HepG2 (cell line): Measurements from ENCODE around the gene WDR83. TPM values are rescaled to one million over a fixed set of nuclear protein-coding genes. Genes with fewer than 3 reads are reported as not detected.

Experiments used
- AGO2 ChIP-seq: fragments of 200-400 bp; formaldehyde crosslinking; optimal IDR thresholded peaks from 2 replicates; pipeline ENCODE3; 2017; ENCODE audit warnings: mild to moderate bottlenecking, low read depth, low read length, moderate library complexity
- ATF4 ChIP-seq, 2 experiments: fragments of 450-650 bp in 1 of 2; sonication (generic) in 1 of 2; formaldehyde crosslinking; IDR thresholded peaks; 2 replicates each; pipeline versions ENCODE4 v1.5.0 to v1.8.0; 2020 to 2022; ENCODE audit warnings: mild to moderate bottlenecking in 1 of 2, missing genetic modification reagents in 1 of 2
- EEA1 ChIP-seq: sonication (generic); formaldehyde crosslinking; IDR thresholded peaks from 2 replicates; pipeline ENCODE4 v1.5.1; 2020; ENCODE audit warnings: mild to moderate bottlenecking, missing genetic modification reagents, borderline replicate concordance
- GATAD1 ChIP-seq: IDR thresholded peaks from 2 replicates; pipeline ENCODE4 v1.6.1; 2016; ENCODE audit warnings: missing genetic modification reagents, missing compliant biosample characterization
- GRHL1 ChIP-seq: sonication (generic); formaldehyde crosslinking; conservative IDR thresholded peaks from 2 replicates; pipeline ENCODE4 v1.8.0; 2022; ENCODE audit warnings: missing genetic modification reagents
- MLXIP ChIP-seq: sonication (generic); formaldehyde crosslinking; IDR thresholded peaks from 2 replicates; pipeline ENCODE4 v1.9.0; 2021; ENCODE audit warnings: missing genetic modification reagents, borderline replicate concordance
- MTA1 ChIP-seq: sonication (generic); formaldehyde crosslinking; IDR thresholded peaks from 2 replicates; pipeline ENCODE4 v1.4.0; 2020; ENCODE audit warnings: missing genetic modification reagents, mild to moderate bottlenecking, borderline replicate concordance
- PHF20 ChIP-seq: sonication (generic); formaldehyde crosslinking; IDR thresholded peaks from 2 replicates; pipeline ENCODE4 v1.5.0; 2020; ENCODE audit warnings: mild to moderate bottlenecking, missing genetic modification reagents
- POLR2A ChIP-seq, 2 experiments: IDR thresholded peaks; 2 replicates each; pipeline ENCODE4 v1.6.1; 2011; ENCODE audit warnings: low read depth in 2 of 2, low read length in 2 of 2, mild to moderate bottlenecking in 1 of 2, moderate library complexity in 1 of 2; ENCODE audit not compliant: insufficient read depth in 1 of 2
- PREB ChIP-seq: sonication (generic); formaldehyde crosslinking; IDR thresholded peaks from 2 replicates; pipeline ENCODE4 v1.4.0; 2020; ENCODE audit warnings: missing genetic modification reagents
- TOPORS ChIP-seq: sonication (generic); formaldehyde crosslinking; IDR thresholded peaks from 2 replicates; pipeline ENCODE4 v1.8.0; 2023; ENCODE audit warnings: mild to moderate bottlenecking, missing genetic modification reagents
- ZNF205 ChIP-seq: IDR thresholded peaks from 2 replicates; pipeline ENCODE4 v1.6.1; 2018; ENCODE audit warnings: missing biosample characterization, missing genetic modification reagents
- ZNF263 ChIP-seq: sonication (generic); formaldehyde crosslinking; IDR thresholded peaks from 2 replicates; pipeline ENCODE4 v1.4.0; 2020; ENCODE audit warnings: missing genetic modification reagents
- ZNF292 ChIP-seq: sonication (generic); formaldehyde crosslinking; IDR thresholded peaks from 2 replicates; pipeline ENCODE4 v1.8.1; 2022; ENCODE audit warnings: mild to moderate bottlenecking, low read depth, missing genetic modification reagents, borderline replicate concordance
- ZNF3 ChIP-seq: IDR thresholded peaks from 2 replicates; pipeline ENCODE4 v1.7.0; 2017; ENCODE audit warnings: inconsistent platforms
- ZNF333 ChIP-seq: sonication (generic); formaldehyde crosslinking; IDR thresholded peaks from 2 replicates; pipeline ENCODE4 v1.4.0; 2020; ENCODE audit warnings: mild to moderate bottlenecking, missing genetic modification reagents, borderline replicate concordance
- ZNF343 ChIP-seq: sonication (generic); formaldehyde crosslinking; IDR thresholded peaks from 2 replicates; pipeline ENCODE4 v1.4.0; 2020; ENCODE audit warnings: mild to moderate bottlenecking, missing genetic modification reagents
- ZNF549 ChIP-seq: sonication (generic); formaldehyde crosslinking; IDR thresholded peaks from 2 replicates; pipeline ENCODE4 v1.5.0; 2020; ENCODE audit warnings: missing genetic modification reagents
- ZNF580 ChIP-seq: IDR thresholded peaks from 2 replicates; pipeline ENCODE4 v1.6.1; 2016; ENCODE audit warnings: low read depth, borderline replicate concordance
- ZNF589 ChIP-seq: sonication (generic); formaldehyde crosslinking; conservative IDR thresholded peaks from 2 replicates; pipeline ENCODE4 v1.8.0; 2022; ENCODE audit warnings: mild to moderate bottlenecking, moderate library complexity, missing genetic modification reagents
- ZNF850 ChIP-seq: sonication (generic); formaldehyde crosslinking; conservative IDR thresholded peaks from 2 replicates; pipeline ENCODE4 v1.9.0; 2021; ENCODE audit warnings: mild to moderate bottlenecking, missing genetic modification reagents
- ZSCAN22 ChIP-seq: sonication (generic); formaldehyde crosslinking; IDR thresholded peaks from 2 replicates; pipeline ENCODE4 v1.4.0; 2020; ENCODE audit warnings: mild to moderate bottlenecking, missing genetic modification reagents
- ZSCAN9 ChIP-seq: IDR thresholded peaks from 2 replicates; pipeline ENCODE4 v1.6.1; 2016; ENCODE audit warnings: borderline replicate concordance
- polyA plus RNA-seq, 8 experiments: library from polyadenylated mRNA; depleted of rRNA in 3 of 8; stranded (reverse) in 7 of 8; unstranded in 1 of 8; fragments of >200 nt; fragmentation: Illumina TruSeq in 4 of 8; extraction: Trizol in 4 of 8; gene quantifications; 2 replicates each; pipeline versions ENCODE4 v1.2.1 to v1.2.3, GENCODE V29; 2011 to 2016; ENCODE audit warnings: low read depth in 4 of 8, missing spikeins in 1 of 8, mixed read lengths in 1 of 8; ENCODE audit not compliant: insufficient read depth in 1 of 8
- total RNA-seq, 5 experiments: library from RNA; depleted of rRNA; stranded (reverse); fragments of >200 nt; fragmentation: Illumina TruSeq; extraction: Trizol; gene quantifications; 2 replicates each; pipeline ENCODE4 v1.2.3, GENCODE V29; 2016; ENCODE audit warnings: low read depth in 1 of 5

WDR83 gene
- total and polyA plus RNA-seq, 2 of the 13 experiments (the other 11 are each of a cell fraction or from before 2014, with no cell fraction given) = 4.5 to 10.7 TPM

GRCh38 chr19:12666265-12667048, at the start of gene WDR83, which contains the start of gene MAN2B1 (continued):
- TF ChIP-seq TOPORS (CRISPR knock-in tag) (no peak), POLR2A (IDR thresholded peaks at IDR 0.05; ENCODE audit: insufficient read depth in 1 of 2, low read depth in 2 of 2, low read length in 2 of 2) (peak in 1 of 2 experiments; percentile 31; a peak in 2 of 4 replicates), EEA1 (CRISPR knock-in tag) (no peak), ZNF333 (CRISPR knock-in tag) (no peak), ZNF549 (CRISPR knock-in tag) (no peak), ZNF3 (CRISPR knock-in tag) (no peak), ZSCAN22 (CRISPR knock-in tag) (no peak), GATAD1 (CRISPR knock-in tag) (peak; percentile 62), ZNF580 (CRISPR knock-in tag) (peak; percentile 65; the same call in 1 of the 2 replicates), MLXIP (CRISPR knock-in tag) (no peak), ZNF292 (CRISPR knock-in tag) (no peak), ZNF343 (no peak), GRHL1 (CRISPR knock-in tag) (no peak), AGO2 (peak; percentile 77), MTA1 (CRISPR knock-in tag) (no peak), PHF20 (CRISPR knock-in tag) (peak; percentile 60), ZNF850 (CRISPR knock-in tag) (no peak), PREB (CRISPR knock-in tag) (no peak), ZSCAN9 (CRISPR knock-in tag) (no peak), ZNF589 (no peak), ATF4 (CRISPR knock-in tag; IDR thresholded peaks at IDR 0.05) (no peak), ZNF263 (CRISPR knock-in tag) (0 out of 2 replicates have a peak, but pooled peaks have one; percentile 23), ZNF205 (CRISPR knock-in tag) (no peak)
